Testis (tissue), 2 donors: ENCODE measurements around the gene CEMIP.

Experiments used
- CTCF ChIP-seq, 3 experiments: fragments of 450-650 bp in 2 of 3; fragments of 200-600 bp in 1 of 3; sonication (generic) in 1 of 3; IDR thresholded peaks; one replicate each; pipeline ENCODE4 v1.5.1; 2016 to 2019; ENCODE audit warnings: antibody characterized with exemption in 3 of 3, mild to moderate bottlenecking in 2 of 3, moderate library complexity in 1 of 3
- POLR2A ChIP-seq: fragments of 450-650 bp; IDR thresholded peaks from one replicate; pipeline ENCODE4 v1.6.1; 2017; ENCODE audit warnings: antibody characterized with exemption, mild to moderate bottlenecking, moderate library complexity

GRCh38 chr15:80880086-80880485, 100.9 kb downstream of the CEMIP start:
- no peak for TF ChIP-seq POLR2A
- no peak for TF ChIP-seq CTCF (IDR thresholded peaks at IDR 0.05)
